ENCODE measurements around the gene CRYGN. TPM values are rescaled to one million over a fixed set of nuclear protein-coding genes. Genes with fewer than 3 reads are reported as not detected.

Gene CRYGN
- total RNA-seq, 1 donor from 2014 or later, result 0.41 TPM

- peaks cover 5% of the 10 kb centered on the region for H3K4me1 ChIP-seq
- intact Hi-C loops (cut with micrococcal nuclease), result no loop called here
- H3K36me3 ChIP-seq, result no peaks in the 10 kb centered on the region
- DNase-seq, result no peak
- H3K27ac ChIP-seq (replicated peaks), result no peak overlapping the region
- peaks cover 11% of the 10 kb centered on the region for H3K27me3 ChIP-seq (ENCODE audit: low read depth)
- no peak for TF ChIP-seq CTCF (IDR thresholded peaks at IDR 0.05; ENCODE audit: borderline replicate concordance)
- H3K9me3 ChIP-seq (replicated peaks), result peaks cover 18% of the 10 kb centered on the region
- no peak overlapping the region for H3K4me3 ChIP-seq
Measured at GRCh38 chr7:151422212-151422611, 17.7 kb downstream of the CRYGN start.

- H3K27ac ChIP-seq (replicated peaks), result no peak overlapping the region
- intact Hi-C loops (cut with micrococcal nuclease), result no loop called here
- H3K9me3 ChIP-seq (replicated peaks), result peaks cover 18% of the 10 kb centered on the region
- no peak for TF ChIP-seq CTCF (IDR thresholded peaks at IDR 0.05; ENCODE audit: borderline replicate concordance)
- no peaks in the 10 kb centered on the region for H3K36me3 ChIP-seq
- no peaks in the 10 kb centered on the region for H3K4me1 ChIP-seq
- H3K27me3 ChIP-seq (ENCODE audit: low read depth), result peaks cover 31% of the 10 kb centered on the region
- DNase-seq, result no peak
- H3K4me3 ChIP-seq, result no peak overlapping the region
Measured at GRCh38 chr7:151420144-151420543, 19.8 kb downstream of the CRYGN start.

- Histone ChIP-seq H3K27ac (replicated peaks) (no peak overlapping the region), H3K4me3 (no peak overlapping the region)
- intact Hi-C loops (cut with micrococcal nuclease), result no loop called here
Measured at GRCh38 chr7:151416941-151417315, 23.0 kb downstream of the CRYGN start.

GRCh38 chr7:151416112-151416940 is 23.6 kb downstream of the CRYGN start:
- H3K27ac ChIP-seq (replicated peaks), result no peak overlapping the region
- no peak for DNase-seq
- H3K9me3 ChIP-seq (replicated peaks), result peaks cover 18% of the 10 kb centered on the region
- intact Hi-C loops (cut with micrococcal nuclease), result no loop called here
- H3K4me3 ChIP-seq, result no peak overlapping the region
- no peaks in the 10 kb centered on the region for H3K4me1 ChIP-seq
- no peaks in the 10 kb centered on the region for H3K36me3 ChIP-seq
- no peak for TF ChIP-seq CTCF (IDR thresholded peaks at IDR 0.05; ENCODE audit: borderline replicate concordance)
- H3K27me3 ChIP-seq (ENCODE audit: low read depth), result peaks cover 64% of the 10 kb centered on the region

More at GRCh38 chr7:151416941-151417315, 23.0 kb downstream of the CRYGN start:
- H3K27me3 ChIP-seq (ENCODE audit: low read depth), result peaks cover 61% of the 10 kb centered on the region
- no peaks in the 10 kb centered on the region for H3K36me3 ChIP-seq
- peaks cover 18% of the 10 kb centered on the region for H3K9me3 ChIP-seq (replicated peaks)
- TF ChIP-seq CTCF (IDR thresholded peaks at IDR 0.05; ENCODE audit: borderline replicate concordance), result no peak
- no peaks in the 10 kb centered on the region for H3K4me1 ChIP-seq
- DNase-seq, result no peak

GRCh38 chr7:151415375-151416105 is 24.4 kb downstream of the CRYGN start:
- Histone ChIP-seq H3K4me1 (peaks cover 4% of the 10 kb centered on the region), H3K9me3 (replicated peaks) (peaks cover 18% of the 10 kb centered on the region), H3K36me3 (no peaks in the 10 kb centered on the region), H3K27ac (replicated peaks) (no peak overlapping the region), H3K27me3 (ENCODE audit: low read depth) (peaks cover 65% of the 10 kb centered on the region), H3K4me3 (no peak overlapping the region)
- intact Hi-C loops (cut with micrococcal nuclease), result no loop called here
- TF ChIP-seq CTCF (IDR thresholded peaks at IDR 0.05; ENCODE audit: borderline replicate concordance), result no peak
- no peak for DNase-seq
